GM23338 (cell line): ENCODE results near the gene RAP2B.
"Not testable (repeated sequence)": the region's sequence is repeated elsewhere in the genome, so short reads cannot be mapped to it uniquely, and the experiment has no call there.

ENCODE experiments used
- CREB1 ChIP-seq: fragments of 250-450 bp; sonication (Bioruptor Pico); IDR thresholded peaks from 2 replicates; pipeline ENCODE4 v1.5.0; 2020; ENCODE audit warnings: low read depth, mild to moderate bottlenecking, moderate library complexity
- EZH2 ChIP-seq: fragments of 200-600 bp; sonication (generic); IDR thresholded peaks from one replicate; pipeline ENCODE4 v1.8.0; 2017; ENCODE audit warnings: antibody characterized with exemption, mild to moderate bottlenecking, low read depth; ENCODE audit not compliant: unreplicated experiment
- EZH2phosphoT487 ChIP-seq: fragments of 200-600 bp; sonication (generic); IDR thresholded peaks from one replicate; pipeline ENCODE4 v1.8.1; 2018; ENCODE audit warnings: antibody characterized with exemption; ENCODE audit not compliant: unreplicated experiment
- POLR2AphosphoS5 ChIP-seq: IDR thresholded peaks from 2 replicates; pipeline ENCODE4 v1.6.1; 2016; ENCODE audit warnings: antibody characterized with exemption, low read depth
- TF ChIP-seq, protein P1 (sequence below), 2 experiments: fragments of 200-600 bp in 1 of 2; sonication (generic) in 1 of 2; conservative IDR thresholded peaks; 2 replicates each; pipeline versions ENCODE4 v1.5.1 to v1.6.1; 2016 to 2017; ENCODE audit warnings: antibody characterized with exemption in 2 of 2, low read depth in 2 of 2, mild to moderate bottlenecking in 2 of 2, moderate library complexity in 1 of 2
- TF ChIP-seq, protein P2 (sequence below): fragments of 250-450 bp; sonication (Bioruptor Pico); IDR thresholded peaks from 2 replicates; pipeline ENCODE4 v1.5.0; 2020; ENCODE audit warnings: mild to moderate bottlenecking, moderate library complexity

DNA sequence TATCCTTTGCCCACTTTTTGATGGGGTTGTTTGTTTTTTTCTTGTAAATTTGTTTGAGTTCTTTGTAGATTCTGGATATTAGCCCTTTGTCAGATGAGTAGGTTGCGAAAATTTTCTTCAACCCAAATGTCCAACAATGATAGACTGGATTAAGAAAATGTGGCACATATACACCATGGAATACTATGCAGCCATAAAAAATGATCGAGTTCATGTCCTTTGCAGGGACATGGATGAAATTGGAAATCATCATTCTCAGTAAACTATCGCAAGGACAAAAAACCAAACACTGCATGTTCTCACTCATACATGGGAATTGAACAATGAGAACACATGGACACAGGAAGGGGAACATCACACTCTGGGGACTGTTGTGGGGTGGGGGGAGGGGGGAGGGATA is 47.8 kb upstream of the RAP2B start:
- not testable (repeated sequence) for TF ChIP-seq POLR2AphosphoS5; EZH2; CREB1 (CRISPR knock-in tag); EZH2phosphoT487
- TF ChIP-seq, protein P1, sequence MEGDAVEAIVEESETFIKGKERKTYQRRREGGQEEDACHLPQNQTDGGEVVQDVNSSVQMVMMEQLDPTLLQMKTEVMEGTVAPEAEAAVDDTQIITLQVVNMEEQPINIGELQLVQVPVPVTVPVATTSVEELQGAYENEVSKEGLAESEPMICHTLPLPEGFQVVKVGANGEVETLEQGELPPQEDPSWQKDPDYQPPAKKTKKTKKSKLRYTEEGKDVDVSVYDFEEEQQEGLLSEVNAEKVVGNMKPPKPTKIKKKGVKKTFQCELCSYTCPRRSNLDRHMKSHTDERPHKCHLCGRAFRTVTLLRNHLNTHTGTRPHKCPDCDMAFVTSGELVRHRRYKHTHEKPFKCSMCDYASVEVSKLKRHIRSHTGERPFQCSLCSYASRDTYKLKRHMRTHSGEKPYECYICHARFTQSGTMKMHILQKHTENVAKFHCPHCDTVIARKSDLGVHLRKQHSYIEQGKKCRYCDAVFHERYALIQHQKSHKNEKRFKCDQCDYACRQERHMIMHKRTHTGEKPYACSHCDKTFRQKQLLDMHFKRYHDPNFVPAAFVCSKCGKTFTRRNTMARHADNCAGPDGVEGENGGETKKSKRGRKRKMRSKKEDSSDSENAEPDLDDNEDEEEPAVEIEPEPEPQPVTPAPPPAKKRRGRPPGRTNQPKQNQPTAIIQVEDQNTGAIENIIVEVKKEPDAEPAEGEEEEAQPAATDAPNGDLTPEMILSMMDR (conservative IDR thresholded peaks at IDR 0.05; ENCODE audit: low read depth in 2 of 2), result not testable (repeated sequence)
- TF ChIP-seq, protein P2, sequence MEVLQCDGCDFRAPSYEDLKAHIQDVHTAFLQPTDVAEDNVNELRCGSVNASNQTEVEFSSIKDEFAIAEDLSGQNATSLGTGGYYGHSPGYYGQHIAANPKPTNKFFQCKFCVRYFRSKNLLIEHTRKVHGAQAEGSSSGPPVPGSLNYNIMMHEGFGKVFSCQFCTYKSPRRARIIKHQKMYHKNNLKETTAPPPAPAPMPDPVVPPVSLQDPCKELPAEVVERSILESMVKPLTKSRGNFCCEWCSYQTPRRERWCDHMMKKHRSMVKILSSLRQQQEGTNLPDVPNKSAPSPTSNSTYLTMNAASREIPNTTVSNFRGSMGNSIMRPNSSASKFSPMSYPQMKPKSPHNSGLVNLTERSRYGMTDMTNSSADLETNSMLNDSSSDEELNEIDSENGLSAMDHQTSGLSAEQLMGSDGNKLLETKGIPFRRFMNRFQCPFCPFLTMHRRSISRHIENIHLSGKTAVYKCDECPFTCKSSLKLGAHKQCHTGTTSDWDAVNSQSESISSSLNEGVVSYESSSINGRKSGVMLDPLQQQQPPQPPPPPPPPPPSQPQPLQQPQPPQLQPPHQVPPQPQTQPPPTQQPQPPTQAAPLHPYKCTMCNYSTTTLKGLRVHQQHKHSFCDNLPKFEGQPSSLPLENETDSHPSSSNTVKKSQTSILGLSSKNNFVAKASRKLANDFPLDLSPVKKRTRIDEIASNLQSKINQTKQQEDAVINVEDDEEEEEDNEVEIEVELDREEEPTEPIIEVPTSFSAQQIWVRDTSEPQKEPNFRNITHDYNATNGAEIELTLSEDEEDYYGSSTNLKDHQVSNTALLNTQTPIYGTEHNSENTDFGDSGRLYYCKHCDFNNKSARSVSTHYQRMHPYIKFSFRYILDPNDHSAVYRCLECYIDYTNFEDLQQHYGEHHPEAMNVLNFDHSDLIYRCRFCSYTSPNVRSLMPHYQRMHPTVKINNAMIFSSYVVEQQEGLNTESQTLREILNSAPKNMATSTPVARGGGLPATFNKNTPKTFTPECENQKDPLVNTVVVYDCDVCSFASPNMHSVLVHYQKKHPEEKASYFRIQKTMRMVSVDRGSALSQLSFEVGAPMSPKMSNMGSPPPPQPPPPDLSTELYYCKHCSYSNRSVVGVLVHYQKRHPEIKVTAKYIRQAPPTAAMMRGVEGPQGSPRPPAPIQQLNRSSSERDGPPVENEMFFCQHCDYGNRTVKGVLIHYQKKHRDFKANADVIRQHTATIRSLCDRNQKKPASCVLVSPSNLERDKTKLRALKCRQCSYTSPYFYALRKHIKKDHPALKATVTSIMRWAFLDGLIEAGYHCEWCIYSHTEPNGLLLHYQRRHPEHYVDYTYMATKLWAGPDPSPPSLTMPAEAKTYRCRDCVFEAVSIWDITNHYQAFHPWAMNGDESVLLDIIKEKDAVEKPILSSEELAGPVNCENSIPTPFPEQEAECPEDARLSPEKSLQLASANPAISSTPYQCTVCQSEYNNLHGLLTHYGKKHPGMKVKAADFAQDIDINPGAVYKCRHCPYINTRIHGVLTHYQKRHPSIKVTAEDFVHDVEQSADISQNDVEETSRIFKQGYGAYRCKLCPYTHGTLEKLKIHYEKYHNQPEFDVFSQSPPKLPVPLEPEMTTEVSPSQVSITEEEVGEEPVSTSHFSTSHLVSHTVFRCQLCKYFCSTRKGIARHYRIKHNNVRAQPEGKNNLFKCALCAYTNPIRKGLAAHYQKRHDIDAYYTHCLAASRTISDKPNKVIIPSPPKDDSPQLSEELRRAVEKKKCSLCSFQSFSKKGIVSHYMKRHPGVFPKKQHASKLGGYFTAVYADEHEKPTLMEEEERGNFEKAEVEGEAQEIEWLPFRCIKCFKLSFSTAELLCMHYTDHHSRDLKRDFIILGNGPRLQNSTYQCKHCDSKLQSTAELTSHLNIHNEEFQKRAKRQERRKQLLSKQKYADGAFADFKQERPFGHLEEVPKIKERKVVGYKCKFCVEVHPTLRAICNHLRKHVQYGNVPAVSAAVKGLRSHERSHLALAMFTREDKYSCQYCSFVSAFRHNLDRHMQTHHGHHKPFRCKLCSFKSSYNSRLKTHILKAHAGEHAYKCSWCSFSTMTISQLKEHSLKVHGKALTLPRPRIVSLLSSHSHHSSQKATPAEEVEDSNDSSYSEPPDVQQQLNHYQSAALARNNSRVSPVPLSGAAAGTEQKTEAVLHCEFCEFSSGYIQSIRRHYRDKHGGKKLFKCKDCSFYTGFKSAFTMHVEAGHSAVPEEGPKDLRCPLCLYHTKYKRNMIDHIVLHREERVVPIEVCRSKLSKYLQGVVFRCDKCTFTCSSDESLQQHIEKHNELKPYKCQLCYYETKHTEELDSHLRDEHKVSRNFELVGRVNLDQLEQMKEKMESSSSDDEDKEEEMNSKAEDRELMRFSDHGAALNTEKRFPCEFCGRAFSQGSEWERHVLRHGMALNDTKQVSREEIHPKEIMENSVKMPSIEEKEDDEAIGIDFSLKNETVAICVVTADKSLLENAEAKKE (CRISPR knock-in tag), result not testable (repeated sequence)
